Nucleus accumbens (tissue), 56 donors: ENCODE measurements around the gene FBXL16.

Experiments
- DNase-seq, 56 donors: peaks; one replicate each; lab custom pipeline; 2025; lab: John Stamatoyannopoulos, UW

Gene FBXL16

DNA sequence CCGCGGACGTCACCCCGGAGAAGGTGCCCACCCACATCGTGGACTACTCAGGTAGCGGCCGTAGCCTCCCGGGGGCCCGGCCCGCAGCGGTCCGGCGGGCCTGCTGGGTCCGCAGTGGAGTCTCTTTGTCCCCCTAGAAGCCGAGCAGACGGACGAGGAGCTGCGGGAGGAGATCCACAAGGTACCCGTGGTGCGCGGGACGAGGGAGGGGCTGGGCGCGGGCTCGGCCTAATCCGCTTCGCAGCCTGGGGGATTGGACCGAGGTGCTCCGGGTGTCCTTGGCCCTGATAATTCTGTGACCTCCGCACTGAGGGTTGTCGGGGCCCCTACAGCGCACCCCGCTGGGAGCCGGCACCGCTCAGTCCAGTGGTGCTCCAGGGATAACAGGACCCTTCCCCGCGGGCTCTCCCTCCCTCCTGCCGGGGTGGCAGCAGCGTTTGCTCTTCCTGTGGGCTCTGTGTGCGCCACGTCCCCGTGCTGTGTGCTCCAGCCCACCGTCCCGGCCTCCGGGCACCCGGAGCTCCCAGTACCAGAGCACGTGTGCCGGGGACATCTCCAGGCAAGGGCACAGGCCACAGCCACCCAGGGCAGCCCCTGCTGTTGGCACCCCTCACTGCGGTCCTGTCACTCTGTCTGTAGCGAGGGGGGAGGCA is 37.0 kb downstream of the FBXL16 start:
- DNase-seq: no peak

GRCh38 chr16:667780-668518 is 37.7 kb downstream of the FBXL16 start, which contains the start of gene RHOT2:
TSS of gene RHOT2 (plus strand) at chr16:668132. CDS start at chr16:668200, 68 bp downstream.
- peak in 55 of 56 donors; percentile 18 to 96 (median 84) for DNase-seq

DNA sequence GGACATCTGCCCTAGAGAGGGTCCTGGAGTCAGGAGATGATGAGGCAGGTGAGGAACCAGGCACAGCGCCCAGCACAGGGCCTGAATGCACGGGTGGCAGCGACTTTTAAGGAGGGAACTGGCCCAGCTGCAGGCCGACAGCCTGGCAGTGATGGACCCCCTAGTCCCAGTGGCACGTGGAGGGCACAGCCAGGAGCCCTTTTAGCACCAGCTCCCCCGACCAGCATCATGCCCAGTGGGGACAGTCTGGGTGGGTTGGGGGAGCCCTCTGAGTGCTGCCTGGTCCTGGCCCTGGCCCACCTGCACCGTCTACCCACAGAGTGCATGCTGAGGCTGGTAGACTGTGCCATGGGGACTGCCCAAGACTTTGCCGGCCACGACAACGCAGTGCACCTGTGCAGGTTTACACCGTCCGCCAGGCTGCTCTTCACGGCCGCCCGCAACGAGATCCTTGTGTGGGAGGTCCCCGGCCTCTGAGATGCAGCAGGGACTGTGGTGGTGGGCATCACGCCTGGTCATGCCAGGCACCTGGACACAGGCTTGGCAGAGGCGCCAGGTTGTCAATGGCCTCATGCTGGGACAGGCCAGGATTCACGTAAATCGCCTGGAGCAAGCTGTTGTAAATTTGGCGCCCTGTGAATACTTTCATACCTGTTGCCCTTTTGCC is 38.4 kb downstream of the FBXL16 start:
- peak in 3 of 56 donors; percentile 29 to 47 (median 33) for DNase-seq

DNA sequence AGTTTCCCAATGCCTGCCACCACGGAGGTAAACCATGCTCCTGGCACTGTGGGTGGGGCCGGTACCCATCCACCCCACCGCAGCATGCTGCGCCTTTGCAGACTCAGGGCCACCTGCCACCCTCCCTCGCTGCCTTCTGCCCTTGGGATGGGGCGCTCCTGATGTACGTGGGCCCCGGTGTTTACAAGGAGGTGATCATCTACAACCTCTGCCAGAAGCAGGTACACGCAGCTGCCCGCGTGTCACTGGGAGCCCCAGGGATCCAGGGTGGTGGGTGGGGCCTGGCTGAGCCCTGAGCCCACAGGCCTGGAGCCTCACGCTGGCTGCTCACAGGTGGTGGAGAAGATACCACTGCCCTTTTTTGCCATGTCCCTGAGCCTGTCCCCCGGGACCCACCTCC is 39.0 kb downstream of the FBXL16 start:
- no peak for DNase-seq

GRCh38 chr16:662597-662996 is 43.0 kb downstream of the FBXL16 start:
- no peak for DNase-seq

DNA sequence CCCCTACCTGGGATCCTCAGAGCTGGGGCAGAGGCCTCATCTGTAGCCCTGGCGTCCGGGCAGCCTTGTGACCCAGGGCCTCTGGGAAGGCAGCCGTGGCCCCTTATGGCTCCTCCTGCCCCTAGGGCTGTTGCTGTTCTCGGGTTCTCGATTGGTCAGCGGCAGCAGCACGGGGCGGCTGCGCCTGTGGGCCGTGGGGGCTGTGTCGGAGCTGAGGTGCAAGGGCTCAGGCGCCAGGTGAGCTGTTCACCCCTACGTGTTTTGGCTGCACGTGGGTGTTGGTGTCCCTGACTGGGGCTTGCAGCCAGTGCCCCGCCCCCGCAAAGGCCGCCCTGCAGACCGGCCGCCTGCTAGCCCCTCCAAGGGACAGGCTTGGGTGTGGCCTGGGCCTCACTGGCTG is 43.5 kb downstream of the FBXL16 start:
- no peak for DNase-seq

DNA sequence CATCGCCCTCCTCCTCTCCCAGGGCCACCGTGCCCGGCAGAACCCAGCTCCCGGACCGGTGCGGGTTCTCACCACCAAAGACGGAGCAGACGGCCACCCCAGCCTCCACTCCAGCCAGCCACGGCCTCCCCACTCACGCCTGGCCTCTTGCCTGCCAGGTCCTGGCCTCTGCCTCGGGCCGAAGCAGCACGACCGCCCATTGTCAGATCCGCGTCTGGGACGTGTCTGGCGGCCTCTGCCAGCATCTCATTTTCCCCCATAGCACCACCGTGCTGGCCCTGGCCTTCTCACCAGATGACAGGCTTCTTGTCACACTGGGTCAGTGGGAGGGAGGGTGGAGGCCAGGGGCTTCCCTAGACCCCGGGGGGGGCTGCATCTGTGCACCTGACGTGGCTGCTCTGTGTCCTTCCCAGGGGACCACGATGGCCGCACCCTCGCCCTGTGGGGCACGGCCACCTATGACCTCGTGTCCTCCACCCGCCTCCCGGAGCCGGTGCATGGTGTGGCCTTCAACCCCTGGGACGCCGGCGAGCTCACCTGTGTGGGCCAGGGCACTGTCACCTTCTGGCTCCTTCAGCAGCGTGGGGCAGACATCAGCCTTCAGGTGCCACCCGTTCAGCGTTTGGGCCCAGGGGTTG is 44.3 kb downstream of the FBXL16 start:
- DNase-seq: peak in 1 of 56 donors; percentile 48

- DNase-seq: peak in 54 of 56 donors; percentile 30 to 90 (median 76)
These were observed 45.0 kb downstream of the FBXL16 start for GRCh38 chr16:660459-661183.

DNA sequence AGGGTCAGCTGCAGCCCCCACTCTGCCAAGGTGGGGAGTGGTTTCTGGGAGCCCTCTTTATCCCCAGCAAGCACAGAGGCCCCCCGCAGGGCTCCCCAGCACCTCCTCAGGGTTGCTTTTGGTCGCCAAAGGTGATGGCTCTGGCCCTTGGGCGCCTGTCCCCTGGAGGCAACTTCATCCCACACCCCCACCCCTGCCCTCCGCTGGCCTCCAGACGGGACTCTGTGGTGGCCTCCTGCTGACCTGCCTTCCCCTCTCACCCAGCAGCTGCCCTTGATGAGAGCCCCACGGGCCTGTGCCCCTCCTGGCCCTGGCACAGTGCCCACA is 45.5 kb downstream of the FBXL16 start:
- no peak for DNase-seq

DNA sequence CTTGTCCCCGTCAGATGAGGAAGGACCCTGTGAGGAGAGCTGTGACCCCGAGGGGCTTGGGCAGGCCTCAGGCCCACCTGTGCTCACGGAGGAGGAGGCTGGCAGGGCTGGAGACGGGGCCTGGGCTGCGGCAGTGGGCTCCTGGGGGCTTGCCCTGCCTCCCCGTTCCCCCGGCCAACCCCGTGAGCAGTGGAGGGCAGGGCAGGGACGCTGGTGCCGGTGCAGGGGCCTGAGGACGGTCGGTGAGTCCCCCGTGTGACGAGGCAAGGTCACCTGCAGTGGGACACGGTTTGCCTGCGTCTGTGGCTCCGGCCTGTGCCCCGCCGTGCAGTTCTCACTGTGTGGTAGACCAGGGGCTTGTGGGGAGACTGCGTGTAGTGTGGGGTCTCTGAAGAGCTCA is 46.0 kb downstream of the FBXL16 start:
- DNase-seq: no peak

DNA sequence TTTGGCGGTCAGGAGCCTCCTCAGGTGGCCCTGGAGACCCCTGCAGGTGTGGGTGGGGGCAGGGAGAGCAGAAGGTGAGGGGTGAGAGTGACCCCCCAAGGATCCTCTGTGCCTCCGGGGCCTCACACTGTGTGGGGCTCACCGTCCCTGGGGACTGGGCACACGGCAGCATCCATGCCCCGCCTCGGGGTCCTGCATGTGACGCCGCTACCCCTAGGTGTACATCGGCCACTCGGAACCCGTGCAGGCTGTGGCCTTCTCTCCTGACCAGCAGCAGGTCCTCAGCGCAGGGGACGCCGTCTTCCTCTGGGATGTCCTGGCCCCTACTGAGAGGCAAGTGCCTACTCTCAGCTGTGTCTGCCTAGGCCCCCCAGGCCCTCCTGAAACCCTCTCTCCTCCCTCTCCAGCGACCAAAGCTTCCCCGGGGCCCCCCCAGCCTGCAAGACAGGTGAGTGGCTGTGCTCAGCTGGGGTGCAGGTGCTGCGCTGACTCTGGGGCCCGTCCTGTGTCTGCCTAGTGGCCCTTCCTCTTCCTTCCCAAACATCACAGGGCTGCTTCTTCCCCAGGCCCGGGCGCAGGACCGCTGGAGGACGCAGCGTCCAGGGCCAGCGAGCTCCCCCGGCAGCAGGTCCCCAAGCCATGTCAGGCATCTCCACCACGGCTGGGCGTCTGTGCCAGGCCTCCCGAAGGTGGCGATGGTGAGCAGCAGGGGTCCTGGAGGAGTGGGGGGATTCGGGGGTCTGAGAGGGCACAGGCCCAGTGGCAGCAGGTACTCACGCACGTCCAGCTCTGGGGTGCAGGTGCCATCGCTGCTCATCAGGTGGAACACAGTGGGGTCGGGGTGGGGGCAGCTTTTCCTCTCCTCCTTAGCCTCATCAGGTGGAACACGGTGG is 46.7 kb downstream of the FBXL16 start:
- no peak for DNase-seq

- DNase-seq: no peak
These were observed 48.1 kb downstream of the FBXL16 start for GRCh38 chr16:657487-657886.

GRCh38 chr16:654034-654433 is 51.6 kb downstream of the FBXL16 start:
- no peak for DNase-seq

GRCh38 chr16:652454-653305 is 52.9 kb downstream of the FBXL16 start:
- DNase-seq: no peak

DNA sequence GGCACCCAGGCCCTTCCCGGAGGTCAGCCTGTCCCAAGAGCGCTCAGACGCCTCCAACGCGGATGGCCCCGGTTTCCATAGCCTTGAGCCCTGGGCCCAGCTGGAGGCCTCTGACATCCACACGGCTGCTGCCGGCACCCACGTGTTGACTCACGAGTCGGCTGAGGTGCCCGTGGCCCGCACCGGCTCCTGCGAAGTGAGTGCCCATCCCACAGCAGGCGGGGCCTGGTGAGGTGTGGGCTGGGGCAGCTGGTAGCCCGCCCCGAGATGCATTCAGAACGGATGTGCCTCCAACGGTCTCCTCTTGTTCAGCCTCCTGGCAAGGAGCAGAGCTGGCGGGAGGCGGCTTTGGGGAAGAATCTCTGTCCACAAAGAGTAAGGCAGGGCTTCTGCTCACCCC is 53.8 kb downstream of the FBXL16 start:
- DNase-seq: no peak

- no peak for DNase-seq
These were observed 56.0 kb downstream of the FBXL16 start for GRCh38 chr16:649631-650030.

GRCh38 chr16:648781-649589 is 56.6 kb downstream of the FBXL16 start, which contains the start of gene WDR90:
TSS of gene WDR90 (plus strand) at chr16:649365. CDS start at chr16:649417, 52 bp downstream.
- peak; percentile 39 to 97 (median 88) for DNase-seq
